HepG2 (cell line): ENCODE measurements around the gene BCO2. TPM values are rescaled to one million over a fixed set of nuclear protein-coding genes. Genes with fewer than 3 reads are reported as not detected.

ENCODE experiments used
- ATF7 ChIP-seq, 2 experiments: fragments of 450-650 bp in 1 of 2; sonication (generic) in 1 of 2; formaldehyde crosslinking in 1 of 2; IDR thresholded peaks; 2 replicates each; pipeline versions ENCODE4 v1.4.0 to v1.6.1; 2016 to 2020; ENCODE audit warnings: antibody characterized with exemption in 1 of 2, mild to moderate bottlenecking in 1 of 2, missing genetic modification reagents in 1 of 2
- ERF ChIP-seq: IDR thresholded peaks from 2 replicates; pipeline ENCODE4 v1.6.1; 2018; ENCODE audit warnings: missing biosample characterization, missing genetic modification reagents
- FOXO1 ChIP-seq: sonication (generic); formaldehyde crosslinking; IDR thresholded peaks from 2 replicates; pipeline ENCODE4 v1.4.0; 2020; ENCODE audit warnings: missing genetic modification reagents
- HMG20B ChIP-seq: conservative IDR thresholded peaks from 2 replicates; pipeline ENCODE4 v1.6.1; 2016; ENCODE audit warnings: missing genetic modification reagents, missing compliant biosample characterization
- HNRNPLL ChIP-seq: fragments of 200-400 bp; formaldehyde crosslinking; IDR thresholded peaks from 2 replicates; pipeline ENCODE4 v1.6.1; 2017; ENCODE audit warnings: mild to moderate bottlenecking, low read depth, low read length; ENCODE audit not compliant: poor library complexity, severe bottlenecking
- KDM2A ChIP-seq: sonication (generic); formaldehyde crosslinking; IDR thresholded peaks from 2 replicates; pipeline ENCODE4 v1.4.0; 2020; ENCODE audit warnings: low read depth, missing genetic modification reagents, borderline replicate concordance
- KMT2A ChIP-seq: sonication (generic); formaldehyde crosslinking; IDR thresholded peaks from 2 replicates; pipeline ENCODE4 v1.4.0; 2020; ENCODE audit warnings: missing genetic modification reagents
- MIER3 ChIP-seq: IDR thresholded peaks from 2 replicates; pipeline ENCODE4 v1.6.1; 2016; ENCODE audit warnings: missing compliant biosample characterization, borderline replicate concordance
- MXD3 ChIP-seq: IDR thresholded peaks from 2 replicates; pipeline ENCODE4 v1.6.1; 2016; ENCODE audit warnings: mild to moderate bottlenecking, missing biosample characterization, missing genetic modification reagents
- POLR2G ChIP-seq: fragments of 200-400 bp; formaldehyde crosslinking; IDR thresholded peaks from 2 replicates; pipeline ENCODE4 v1.6.1; 2018; ENCODE audit warnings: mild to moderate bottlenecking, low read depth, low read length, moderate library complexity
- RBAK ChIP-seq: sonication (generic); formaldehyde crosslinking; IDR thresholded peaks from 2 replicates; pipeline ENCODE4 v1.5.1; 2020; ENCODE audit warnings: mild to moderate bottlenecking, missing genetic modification reagents
- SNRNP70 ChIP-seq: fragments of 200-400 bp; formaldehyde crosslinking; IDR thresholded peaks from 2 replicates; pipeline ENCODE4 v1.6.1; 2017; ENCODE audit warnings: mild to moderate bottlenecking, low read depth, low read length, moderate library complexity
- TBX2 ChIP-seq: sonication (generic); formaldehyde crosslinking; IDR thresholded peaks from 2 replicates; pipeline ENCODE4 v1.5.0; 2020; ENCODE audit warnings: missing genetic modification reagents, mild to moderate bottlenecking, borderline replicate concordance
- TEAD3 ChIP-seq: optimal IDR thresholded peaks from 2 replicates; pipeline ENCODE3; 2016; ENCODE audit warnings: borderline replicate concordance
- ZBTB10 ChIP-seq: sonication (generic); formaldehyde crosslinking; IDR thresholded peaks from 2 replicates; pipeline ENCODE4 v1.4.0; 2020; ENCODE audit warnings: missing genetic modification reagents, borderline replicate concordance
- ZBTB7A ChIP-seq: sonication (generic); formaldehyde crosslinking; IDR thresholded peaks from 2 replicates; pipeline ENCODE4 v1.8.0; 2022; ENCODE audit warnings: mild to moderate bottlenecking, missing genetic modification reagents
- ZNF180 ChIP-seq: sonication (generic); formaldehyde crosslinking; IDR thresholded peaks from 2 replicates; pipeline ENCODE4 v1.4.0; 2020; ENCODE audit warnings: low read depth, missing genetic modification reagents, borderline replicate concordance
- ZNF205 ChIP-seq: IDR thresholded peaks from 2 replicates; pipeline ENCODE4 v1.6.1; 2018; ENCODE audit warnings: missing biosample characterization, missing genetic modification reagents
- ZNF432 ChIP-seq: sonication (generic); formaldehyde crosslinking; IDR thresholded peaks from 2 replicates; pipeline ENCODE4 v1.5.0; 2020; ENCODE audit warnings: missing genetic modification reagents, mild to moderate bottlenecking, borderline replicate concordance
- ZSCAN29 ChIP-seq: sonication (generic); formaldehyde crosslinking; conservative IDR thresholded peaks from 2 replicates; pipeline ENCODE4 v1.4.0; 2020; ENCODE audit warnings: mild to moderate bottlenecking, missing genetic modification reagents
- polyA plus RNA-seq, 8 experiments: library from polyadenylated mRNA; depleted of rRNA in 3 of 8; stranded (reverse) in 7 of 8; unstranded in 1 of 8; fragments of >200 nt; fragmentation: Illumina TruSeq in 4 of 8; extraction: Trizol in 4 of 8; gene quantifications; 2 replicates each; pipeline versions ENCODE4 v1.2.1 to v1.2.3, GENCODE V29; 2011 to 2016; ENCODE audit warnings: low read depth in 4 of 8, missing spikeins in 1 of 8, mixed read lengths in 1 of 8; ENCODE audit not compliant: insufficient read depth in 1 of 8
- total RNA-seq, 5 experiments: library from RNA; depleted of rRNA; stranded (reverse); fragments of >200 nt; fragmentation: Illumina TruSeq; extraction: Trizol; gene quantifications; 2 replicates each; pipeline ENCODE4 v1.2.3, GENCODE V29; 2016; ENCODE audit warnings: low read depth in 1 of 5
- TF ChIP-seq, protein P1 (sequence below): sonication (generic); formaldehyde crosslinking; IDR thresholded peaks from 2 replicates; pipeline ENCODE4 v1.9.0; 2021; ENCODE audit warnings: missing genetic modification reagents, borderline replicate concordance
- TF ChIP-seq, protein P2 (sequence below): sonication (generic); formaldehyde crosslinking; IDR thresholded peaks from 2 replicates; pipeline ENCODE4 v1.4.0; 2020; ENCODE audit warnings: missing genetic modification reagents, borderline replicate concordance

BCO2 gene
- total and polyA plus RNA-seq, 2 of the 13 experiments (the other 11 are each of a cell fraction or from before 2014, with no cell fraction given) = 0.38 to 0.58 TPM

GRCh38 chr11:112226062-112226830 is 50.9 kb downstream of the BCO2 start, which contains the start of gene PTS (continued):
- TF ChIP-seq ZBTB10 (0 out of 2 replicates have a peak, but pooled peaks have one; percentile 4), KMT2A (CRISPR knock-in tag) (peak; percentile 63; the same call in 1 of the 2 replicates), ZSCAN29 (CRISPR knock-in tag) (0 out of 2 replicates have a peak, but pooled peaks have one; percentile 40), ZNF432 (CRISPR knock-in tag) (no peak), TEAD3 (CRISPR knock-in tag) (no peak), ZNF205 (CRISPR knock-in tag) (peak; percentile 59), SNRNP70 (no peak), TBX2 (peak; percentile 62; the same call in 1 of the 2 replicates), ZNF180 (no peak), RBAK (CRISPR knock-in tag) (no peak), MIER3 (CRISPR knock-in tag) (peak; percentile 48; the same call in 1 of the 2 replicates), KDM2A (CRISPR knock-in tag) (peak; percentile 92), ERF (CRISPR knock-in tag) (peak; percentile 82), HNRNPLL (peak; percentile 72), HMG20B (peak; percentile 69; the same call in 1 of the 2 replicates), MXD3 (CRISPR knock-in tag) (peak; percentile 91), FOXO1 (peak; percentile 32; the same call in 1 of the 2 replicates), POLR2G (peak; percentile 98), ATF7 (IDR thresholded peaks at IDR 0.05) (no peak), ATF7 (CRISPR knock-in tag; IDR thresholded peaks at IDR 0.05) (0 out of 2 replicates have a peak, but pooled peaks have one; percentile 46), ZBTB7A (CRISPR knock-in tag) (peak; percentile 18; the same call in 1 of the 2 replicates)
- TF ChIP-seq, protein P1, sequence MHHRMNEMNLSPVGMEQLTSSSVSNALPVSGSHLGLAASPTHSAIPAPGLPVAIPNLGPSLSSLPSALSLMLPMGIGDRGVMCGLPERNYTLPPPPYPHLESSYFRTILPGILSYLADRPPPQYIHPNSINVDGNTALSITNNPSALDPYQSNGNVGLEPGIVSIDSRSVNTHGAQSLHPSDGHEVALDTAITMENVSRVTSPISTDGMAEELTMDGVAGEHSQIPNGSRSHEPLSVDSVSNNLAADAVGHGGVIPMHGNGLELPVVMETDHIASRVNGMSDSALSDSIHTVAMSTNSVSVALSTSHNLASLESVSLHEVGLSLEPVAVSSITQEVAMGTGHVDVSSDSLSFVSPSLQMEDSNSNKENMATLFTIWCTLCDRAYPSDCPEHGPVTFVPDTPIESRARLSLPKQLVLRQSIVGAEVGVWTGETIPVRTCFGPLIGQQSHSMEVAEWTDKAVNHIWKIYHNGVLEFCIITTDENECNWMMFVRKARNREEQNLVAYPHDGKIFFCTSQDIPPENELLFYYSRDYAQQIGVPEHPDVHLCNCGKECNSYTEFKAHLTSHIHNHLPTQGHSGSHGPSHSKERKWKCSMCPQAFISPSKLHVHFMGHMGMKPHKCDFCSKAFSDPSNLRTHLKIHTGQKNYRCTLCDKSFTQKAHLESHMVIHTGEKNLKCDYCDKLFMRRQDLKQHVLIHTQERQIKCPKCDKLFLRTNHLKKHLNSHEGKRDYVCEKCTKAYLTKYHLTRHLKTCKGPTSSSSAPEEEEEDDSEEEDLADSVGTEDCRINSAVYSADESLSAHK (CRISPR knock-in tag) = no peak
- TF ChIP-seq, protein P2, sequence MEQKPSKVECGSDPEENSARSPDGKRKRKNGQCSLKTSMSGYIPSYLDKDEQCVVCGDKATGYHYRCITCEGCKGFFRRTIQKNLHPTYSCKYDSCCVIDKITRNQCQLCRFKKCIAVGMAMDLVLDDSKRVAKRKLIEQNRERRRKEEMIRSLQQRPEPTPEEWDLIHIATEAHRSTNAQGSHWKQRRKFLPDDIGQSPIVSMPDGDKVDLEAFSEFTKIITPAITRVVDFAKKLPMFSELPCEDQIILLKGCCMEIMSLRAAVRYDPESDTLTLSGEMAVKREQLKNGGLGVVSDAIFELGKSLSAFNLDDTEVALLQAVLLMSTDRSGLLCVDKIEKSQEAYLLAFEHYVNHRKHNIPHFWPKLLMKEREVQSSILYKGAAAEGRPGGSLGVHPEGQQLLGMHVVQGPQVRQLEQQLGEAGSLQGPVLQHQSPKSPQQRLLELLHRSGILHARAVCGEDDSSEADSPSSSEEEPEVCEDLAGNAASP (CRISPR knock-in tag) = peak; percentile 53
